GM19438 (cell line): ENCODE measurements around the gene PTPN11.
"Not testable (repeated sequence)": the region's sequence is repeated elsewhere in the genome, so short reads cannot be mapped to it uniquely, and the experiment has no call there.

Experiments used
- ATAC-seq: cut with Tn5 transposase; IDR thresholded peaks from one replicate; pipeline ENCODE4 v1.9.1; 2021; ENCODE audit warnings: low read depth; ENCODE audit not compliant: unreplicated experiment

Gene PTPN11

DNA sequence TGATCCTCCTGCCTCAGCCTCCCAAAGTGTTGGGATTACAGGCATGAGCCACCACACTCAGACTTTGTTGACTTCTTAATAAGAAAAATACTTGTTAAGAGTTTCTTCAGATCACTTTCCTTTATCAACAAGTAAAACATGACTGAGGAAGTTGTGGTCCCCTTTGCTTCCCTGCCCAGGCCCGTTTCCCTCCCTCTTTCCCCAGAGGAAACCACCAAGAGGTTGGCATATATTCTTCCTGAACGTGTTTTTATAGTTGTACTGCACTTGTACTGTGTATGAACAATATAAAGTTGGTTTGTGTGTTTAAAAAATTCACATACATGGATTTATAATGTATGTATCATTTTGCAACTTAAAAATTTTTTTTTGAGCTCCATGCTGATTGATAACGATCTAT lies 28.4 kb downstream of the PTPN11 start:
- no peak for ATAC-seq

GRCh38 chr12:112448165-112448564 lies 29.4 kb downstream of the PTPN11 start:
- not testable (repeated sequence) for ATAC-seq

DNA sequence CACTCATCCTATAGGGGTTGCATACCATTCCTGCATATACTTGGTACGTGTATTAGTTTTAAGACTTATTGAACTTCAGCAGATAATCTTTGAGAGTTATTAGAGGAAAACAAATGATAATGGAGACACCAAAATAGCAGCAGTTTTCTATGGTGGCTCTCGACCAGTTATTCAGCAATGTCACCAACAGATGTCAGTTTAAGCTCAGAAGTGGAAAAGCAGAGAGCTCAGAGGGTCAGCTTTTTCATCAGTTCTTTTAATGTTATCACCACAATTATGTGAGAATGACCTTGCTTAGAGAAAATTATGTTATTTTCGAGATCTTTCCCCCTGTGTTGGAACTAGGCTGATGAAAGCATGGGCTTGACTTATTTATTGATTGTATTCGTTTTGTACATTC lies 32.0 kb downstream of the PTPN11 start:
- ATAC-seq, result no peak

DNA sequence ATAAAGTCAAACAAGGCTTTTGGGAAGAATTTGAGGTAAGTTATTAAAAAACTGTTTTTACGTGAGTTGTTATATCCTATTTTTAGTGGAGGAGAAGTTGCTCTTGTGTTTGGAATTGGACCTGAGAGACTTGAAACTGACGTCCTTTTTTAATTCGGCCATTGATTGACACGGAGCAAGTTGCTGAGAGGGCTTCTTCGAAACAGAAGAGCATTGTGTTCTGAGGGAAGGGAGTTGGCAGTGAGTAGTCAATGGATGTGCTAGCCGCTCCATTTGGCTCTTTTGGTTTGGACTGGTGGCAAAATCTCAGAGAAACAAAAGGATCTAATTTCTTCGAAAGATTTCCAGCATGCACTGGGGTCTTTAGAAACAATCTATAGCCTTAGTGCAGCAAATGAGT lies 37.3 kb downstream of the PTPN11 start:
- no peak for ATAC-seq

GRCh38 chr12:112457142-112457541 lies 38.4 kb downstream of the PTPN11 start:
- not testable (repeated sequence) for ATAC-seq

- ATAC-seq, result no peak
Observed at GRCh38 chr12:112458330-112458729, 39.6 kb downstream of the PTPN11 start.

DNA sequence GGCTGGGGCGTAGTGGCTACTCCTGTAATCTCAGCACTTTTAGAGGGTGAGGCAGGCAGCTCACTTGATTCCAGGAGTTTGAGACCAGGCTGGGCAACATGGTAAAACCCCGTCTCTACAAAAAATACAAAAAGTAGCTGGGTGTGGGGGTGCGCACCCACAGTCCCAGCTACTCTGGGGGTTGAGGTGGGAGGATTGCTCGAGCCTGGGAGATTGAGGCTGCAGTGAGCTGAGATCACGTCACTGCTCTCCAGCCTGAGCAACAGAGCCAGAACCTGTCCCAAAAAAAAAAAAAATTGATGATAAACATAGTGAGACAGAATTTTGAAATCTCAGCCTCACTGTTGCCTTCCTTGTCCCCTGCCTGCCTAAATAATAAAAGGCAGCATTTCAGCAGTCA lies 40.0 kb downstream of the PTPN11 start:
- no peak for ATAC-seq

- no peak for ATAC-seq
Observed at GRCh38 chr12:112463478-112463877, 44.7 kb downstream of the PTPN11 start.

GRCh38 chr12:112464605-112465004 lies 45.9 kb downstream of the PTPN11 start:
- ATAC-seq, result no peak

DNA sequence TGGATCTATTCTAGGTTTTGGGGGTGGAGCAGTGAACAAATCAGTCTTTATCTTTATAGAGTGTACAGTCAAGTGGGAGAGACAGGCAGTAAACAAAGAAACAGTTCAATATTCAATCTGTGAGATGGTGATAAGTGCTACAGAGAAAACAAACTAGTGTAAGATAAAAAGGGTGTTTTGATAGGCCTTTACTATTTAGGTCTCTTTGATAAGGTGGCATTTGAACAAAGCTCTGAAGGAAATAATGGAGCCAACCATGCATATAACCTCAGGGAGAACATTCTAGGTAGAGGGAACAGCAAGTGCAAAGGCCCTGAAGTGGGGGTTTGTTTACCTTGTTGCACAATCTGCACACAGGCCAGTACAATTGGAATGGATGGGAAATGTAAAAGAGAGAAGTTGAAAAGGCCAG lies 47.3 kb downstream of the PTPN11 start:
- no peak for ATAC-seq

DNA sequence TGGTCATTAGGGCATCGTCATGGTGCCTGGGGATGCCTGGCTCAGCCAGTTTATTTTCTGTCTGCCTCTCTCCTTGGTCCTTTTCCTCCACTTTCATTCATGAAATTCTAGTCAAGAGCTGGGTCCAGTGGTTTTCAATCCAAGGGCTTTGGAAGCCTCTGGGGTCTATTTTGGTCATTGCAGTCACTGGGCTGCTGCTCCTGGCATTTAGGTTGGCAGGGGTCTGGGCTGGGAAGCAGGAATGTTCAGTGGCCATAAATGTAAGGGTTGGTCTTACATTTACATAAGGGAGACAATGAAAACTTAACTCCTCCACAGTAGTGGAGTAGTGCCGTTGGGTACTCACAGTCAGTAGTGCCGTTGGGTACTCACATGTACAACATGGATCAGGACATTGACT lies 48.1 kb downstream of the PTPN11 start:
- ATAC-seq, result no peak

- no peak for ATAC-seq
Observed at GRCh38 chr12:112468046-112468445, 49.3 kb downstream of the PTPN11 start.

DNA sequence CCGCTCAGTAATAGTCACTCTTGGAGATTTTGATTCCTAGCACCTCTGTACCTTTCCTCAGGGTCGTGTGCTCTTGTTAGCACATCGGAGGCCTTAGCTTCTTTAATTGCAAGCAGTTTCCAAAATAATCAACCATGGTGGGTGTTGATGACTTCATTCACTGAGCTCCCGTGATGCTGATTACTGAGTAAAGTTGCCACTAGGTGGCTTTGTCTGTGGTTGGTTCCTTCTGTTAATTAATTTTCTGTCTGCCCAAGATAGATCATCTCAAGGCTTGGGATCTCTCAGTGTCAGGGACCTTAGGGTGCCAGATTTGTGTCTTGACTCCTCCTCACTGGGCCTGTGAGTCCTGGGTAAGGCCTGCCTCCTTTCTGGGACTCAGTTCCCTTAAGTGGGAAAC lies 54.3 kb downstream of the PTPN11 start:
- no peak for ATAC-seq

GRCh38 chr12:112479413-112479812 lies 60.7 kb downstream of the PTPN11 start:
- no peak for ATAC-seq

- ATAC-seq, result no peak
Observed at GRCh38 chr12:112480931-112481330, 62.2 kb downstream of the PTPN11 start.

GRCh38 chr12:112482733-112483132 lies 64.0 kb downstream of the PTPN11 start:
- no peak for ATAC-seq

DNA sequence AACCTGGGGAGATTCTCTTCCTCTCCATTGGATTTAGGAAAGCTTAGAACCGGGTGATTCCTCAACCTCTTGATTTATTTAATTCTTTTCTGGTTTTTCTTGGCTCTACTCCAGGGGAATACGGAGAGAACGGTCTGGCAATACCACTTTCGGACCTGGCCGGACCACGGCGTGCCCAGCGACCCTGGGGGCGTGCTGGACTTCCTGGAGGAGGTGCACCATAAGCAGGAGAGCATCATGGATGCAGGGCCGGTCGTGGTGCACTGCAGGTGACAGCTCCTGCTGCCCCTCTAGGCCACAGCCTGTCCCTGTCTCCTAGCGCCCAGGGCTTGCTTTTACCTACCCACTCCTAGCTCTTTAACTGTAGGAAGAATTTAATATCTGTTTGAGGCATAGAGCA lies 67.6 kb downstream of the PTPN11 start:
- ATAC-seq, result no peak

DNA sequence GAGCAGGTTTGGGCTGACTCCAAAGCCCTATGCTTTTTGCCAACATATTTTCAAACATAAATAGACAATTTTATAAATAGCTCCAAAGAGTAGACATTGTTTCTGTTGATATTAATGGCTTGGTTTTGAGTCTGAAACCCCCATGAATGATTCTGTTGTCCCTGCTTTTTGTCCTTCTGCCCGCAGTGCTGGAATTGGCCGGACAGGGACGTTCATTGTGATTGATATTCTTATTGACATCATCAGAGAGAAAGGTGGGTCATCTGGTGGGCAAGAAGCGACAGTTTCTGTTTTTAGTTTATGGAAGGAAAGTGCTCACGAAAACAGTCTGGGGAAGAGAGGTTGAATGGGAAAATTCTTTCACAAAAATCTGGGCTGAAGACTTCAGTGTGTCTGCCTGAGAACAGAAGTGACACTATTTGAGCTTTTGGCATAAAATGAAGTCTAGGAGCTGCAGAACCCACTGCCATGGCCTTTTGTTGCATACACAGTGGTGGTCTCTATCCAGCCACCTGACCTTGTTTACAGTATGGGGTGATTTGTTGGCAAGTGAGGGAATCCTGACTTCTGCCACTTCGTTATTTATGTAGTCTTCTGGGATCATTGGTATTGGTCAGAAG lies 69.6 kb downstream of the PTPN11 start:
- ATAC-seq, result no peak

DNA sequence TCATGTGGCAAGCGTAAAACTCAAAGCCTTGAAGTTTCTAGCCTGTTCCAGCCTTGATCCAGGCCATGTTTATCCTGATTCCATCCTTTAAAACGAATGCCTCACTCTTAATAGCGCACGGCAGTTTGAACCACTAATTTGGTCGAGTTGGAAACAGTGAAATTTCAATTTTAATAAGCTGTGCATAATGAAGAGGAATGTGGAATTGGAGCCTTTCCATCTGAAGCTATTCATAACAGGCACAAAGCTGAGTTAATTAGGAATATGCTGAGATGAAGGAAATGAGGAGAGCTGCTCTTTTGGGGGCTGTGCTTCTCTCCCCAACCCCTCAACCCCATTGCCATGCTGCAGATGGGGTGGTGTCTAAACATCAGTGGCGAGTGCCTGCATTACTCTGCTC lies 70.7 kb downstream of the PTPN11 start:
- ATAC-seq, result no peak

DNA sequence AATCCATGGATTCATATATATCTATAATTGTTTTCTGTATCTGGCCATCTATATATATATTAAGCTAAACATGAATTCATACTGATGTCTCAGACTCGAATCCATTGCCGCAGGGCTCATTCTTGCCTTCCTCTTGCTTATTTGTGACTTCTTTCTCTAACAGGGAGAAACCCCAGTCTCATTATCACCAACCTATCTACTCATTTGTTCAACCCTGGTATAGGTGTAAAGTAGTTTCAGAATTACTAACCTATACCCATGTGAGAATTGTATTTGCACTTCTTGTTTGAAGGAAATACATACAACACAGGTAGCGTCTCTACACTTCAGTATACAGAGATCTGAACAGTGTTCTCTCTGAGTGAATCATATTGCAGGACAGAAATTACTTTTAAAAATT lies 77.7 kb downstream of the PTPN11 start:
- ATAC-seq, result no peak

GRCh38 chr12:112498580-112498979 lies 79.8 kb downstream of the PTPN11 start:
- ATAC-seq, result no peak

- ATAC-seq, result no peak
Observed at GRCh38 chr12:112503512-112503911, 84.8 kb downstream of the PTPN11 start.

DNA sequence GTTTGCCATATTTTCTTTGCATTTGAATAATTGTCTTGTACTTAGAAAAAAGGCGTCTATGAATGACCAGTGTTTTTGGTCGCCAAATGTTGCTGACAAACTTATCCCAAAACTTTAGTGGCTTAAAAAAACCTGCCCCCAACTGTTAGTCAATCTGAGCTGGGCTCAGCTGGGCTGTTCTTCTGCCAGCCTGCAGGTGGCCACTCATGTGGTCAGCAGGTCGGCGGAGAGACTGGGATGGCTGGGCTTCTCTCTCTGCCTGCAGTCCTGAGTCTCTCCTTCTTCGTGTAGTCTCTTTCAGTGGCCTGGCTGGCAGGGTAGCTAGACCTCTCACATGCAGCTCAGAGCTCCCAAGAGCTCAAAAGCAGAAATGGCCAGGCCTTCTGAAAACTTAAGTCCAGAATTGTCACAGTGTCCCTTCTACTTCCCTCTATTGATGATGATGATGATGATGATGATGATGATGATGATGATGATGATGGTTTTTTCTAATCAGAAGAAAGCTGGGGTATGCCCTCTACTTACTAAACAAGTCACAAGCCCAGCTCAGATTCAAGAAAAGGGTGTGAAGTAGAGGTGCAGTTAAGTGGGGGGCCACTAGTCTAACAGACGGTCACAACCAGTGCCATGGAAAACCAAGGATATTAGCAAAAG lies 87.9 kb downstream of the PTPN11 start:
- ATAC-seq, result no peak
